COR-L47 (cell line): ENCODE data around the gene SLC22A7.

ENCODE experiments used
- DNase-seq: peaks from one replicate; lab custom pipeline; 2025; lab: John Stamatoyannopoulos, UW

Gene SLC22A7

DNA sequence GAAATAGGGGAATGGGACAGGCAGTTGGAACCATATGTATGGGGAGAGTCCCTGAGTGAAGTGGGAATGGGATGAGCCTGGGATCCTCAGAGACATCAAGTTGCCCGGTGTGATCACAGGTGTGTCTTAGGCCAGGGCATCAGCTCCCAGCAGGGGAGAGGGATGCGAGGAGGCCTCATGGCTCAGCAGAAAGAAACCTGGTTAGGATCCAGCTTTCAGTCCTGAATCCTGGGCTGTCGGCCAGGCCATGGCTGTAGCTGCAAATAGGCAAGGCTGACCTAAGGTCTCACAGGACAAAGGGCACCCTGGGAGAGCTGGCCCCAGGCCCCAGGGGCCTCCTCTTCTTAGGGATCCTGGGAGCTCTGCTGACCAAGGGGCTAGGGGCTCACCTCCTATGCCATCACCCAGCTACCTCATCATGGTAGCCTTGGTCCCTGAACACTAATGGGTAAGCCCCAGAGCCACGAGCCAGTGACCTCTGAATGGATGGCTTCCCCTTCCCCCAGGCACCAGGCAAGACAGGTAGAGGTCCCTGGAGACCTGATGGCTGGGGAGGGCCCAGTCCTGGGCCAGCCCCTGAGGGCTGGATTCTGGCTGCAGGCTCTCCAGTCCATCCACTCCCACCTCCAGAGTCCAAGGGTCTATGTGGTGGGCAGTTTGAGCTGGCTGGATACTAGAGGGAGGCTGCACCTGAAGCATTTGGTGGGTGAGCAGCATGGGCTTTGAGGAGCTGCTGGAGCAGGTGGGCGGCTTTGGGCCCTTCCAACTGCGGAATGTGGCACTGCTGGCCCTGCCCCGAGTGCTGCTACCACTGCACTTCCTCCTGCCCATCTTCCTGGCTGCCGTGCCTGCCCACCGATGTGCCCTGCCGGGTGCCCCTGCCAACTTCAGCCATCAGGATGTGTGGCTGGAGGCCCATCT is at the start of gene SLC22A7:
SLC22A7 (plus strand) TSS at position 617 of the 921 bp plus-strand sequence; CDS start at position 716, 99 bp downstream.
- DNase-seq: no peak

- no peak for DNase-seq
Measured at GRCh38 chr6:43248791-43249190, 49.3 kb upstream of the SLC22A7 start.

DNA sequence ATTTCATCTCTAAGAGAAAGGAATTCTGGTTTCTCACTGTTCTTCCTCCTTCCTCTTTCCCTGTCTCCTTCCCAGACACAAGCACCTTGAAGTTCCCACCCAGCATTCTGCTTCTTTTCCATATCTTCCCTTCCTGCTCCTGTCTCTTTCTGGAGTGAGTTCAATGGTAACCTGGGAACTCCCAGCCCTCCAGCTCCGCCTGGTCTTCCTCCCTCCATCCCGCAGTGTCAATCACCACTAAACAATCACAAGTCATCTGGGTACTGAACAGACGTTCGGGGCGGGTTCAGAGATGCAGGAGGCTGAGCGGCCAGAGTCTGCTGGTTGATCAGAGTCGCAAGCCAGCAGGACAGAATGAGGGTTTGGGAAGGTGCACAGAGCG is 47.1 kb upstream of the SLC22A7 start:
- DNase-seq: no peak

- no peak for DNase-seq
Measured at GRCh38 chr6:43253401-43253800, 44.7 kb upstream of the SLC22A7 start.

GRCh38 chr6:43254138-43254817 is 43.8 kb upstream of the SLC22A7 start:
- no peak for DNase-seq

GRCh38 chr6:43254846-43255245 is 43.2 kb upstream of the SLC22A7 start:
- no peak for DNase-seq

- no peak for DNase-seq
Measured at GRCh38 chr6:43255408-43256054, 42.5 kb upstream of the SLC22A7 start.

- no peak for DNase-seq
Measured at GRCh38 chr6:43256670-43257366, 41.2 kb upstream of the SLC22A7 start.

DNA sequence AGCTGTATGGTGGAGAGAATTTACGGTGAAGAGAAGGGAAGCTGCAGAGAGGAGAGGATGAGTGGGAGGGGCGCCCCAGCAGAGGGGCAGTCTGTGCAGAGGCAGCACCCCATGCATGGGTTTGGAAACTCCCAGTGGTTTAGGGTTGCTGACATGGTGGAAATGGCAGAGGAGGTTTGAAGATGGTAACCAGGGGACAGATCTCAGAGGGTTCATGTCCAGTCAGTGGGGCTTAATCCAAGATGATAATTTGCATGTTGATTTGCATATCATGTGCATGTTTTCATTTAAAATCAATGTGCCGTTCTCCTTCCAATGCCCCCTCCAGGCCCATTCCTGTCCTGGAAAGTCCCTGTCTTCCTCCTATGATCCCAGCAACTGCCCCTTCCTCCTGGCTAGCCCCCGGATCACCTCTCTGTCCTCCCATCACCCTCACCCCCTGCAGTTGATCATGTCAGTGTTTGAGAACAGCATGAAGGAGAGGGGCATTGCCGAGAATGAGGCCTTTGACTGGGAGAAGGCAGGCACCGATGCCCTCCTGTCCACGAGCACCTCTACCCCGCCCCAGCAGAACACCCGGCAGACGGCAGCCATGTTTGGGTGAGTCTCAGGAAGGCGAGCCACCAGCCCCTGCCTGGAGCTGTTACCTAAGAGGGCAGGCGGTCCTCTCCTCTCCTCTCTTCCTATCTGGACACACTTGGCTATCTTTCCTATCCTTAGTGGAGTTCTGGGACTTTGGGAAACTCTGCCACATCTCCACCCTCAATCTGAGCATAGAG is 40.5 kb upstream of the SLC22A7 start:
- DNase-seq: no peak

- DNase-seq: no peak
Measured at GRCh38 chr6:43258180-43258579, 39.9 kb upstream of the SLC22A7 start.

DNA sequence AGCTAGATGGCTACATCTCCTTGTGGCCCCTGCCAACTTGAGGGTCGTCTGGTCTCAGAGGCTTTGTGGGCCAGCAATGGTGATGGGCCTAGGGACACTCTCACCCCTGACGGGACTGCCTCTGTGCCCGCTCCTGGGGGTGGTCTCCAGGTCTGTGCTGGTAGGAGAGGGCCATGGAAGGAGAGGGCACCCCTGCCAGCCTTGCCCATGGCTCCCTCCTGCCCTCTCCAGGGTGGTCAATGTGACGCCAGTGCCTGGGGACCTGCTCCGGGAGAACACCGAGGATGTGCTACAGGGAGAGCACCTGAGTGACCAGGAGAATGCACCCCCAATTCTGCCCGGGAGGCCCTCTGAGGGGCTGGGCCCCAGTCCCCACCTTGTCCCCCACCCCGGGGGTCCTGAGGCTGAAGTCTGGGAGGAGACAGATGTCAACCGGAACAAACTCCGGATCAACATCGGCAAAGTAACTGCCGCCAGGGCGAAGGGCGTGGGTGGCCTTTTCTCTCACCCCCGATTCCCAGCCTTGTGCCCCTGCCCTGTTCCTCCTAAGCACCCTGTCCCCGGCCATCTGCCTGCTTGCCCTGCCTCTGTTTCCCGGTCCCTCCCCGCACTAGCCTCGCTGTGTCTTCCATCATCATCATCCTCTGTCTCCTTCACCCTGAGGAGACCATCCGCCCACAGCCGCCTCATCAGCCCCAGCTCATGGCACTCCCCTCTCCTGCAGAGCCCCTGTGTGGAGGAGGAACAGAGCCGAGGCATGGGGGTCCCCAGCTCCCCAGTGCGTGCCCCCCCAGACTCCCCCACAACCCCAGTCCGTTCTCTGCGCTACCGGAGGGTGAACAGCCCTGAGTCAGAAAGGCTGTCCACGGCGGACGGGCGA is 39.0 kb upstream of the SLC22A7 start:
- DNase-seq: no peak

DNA sequence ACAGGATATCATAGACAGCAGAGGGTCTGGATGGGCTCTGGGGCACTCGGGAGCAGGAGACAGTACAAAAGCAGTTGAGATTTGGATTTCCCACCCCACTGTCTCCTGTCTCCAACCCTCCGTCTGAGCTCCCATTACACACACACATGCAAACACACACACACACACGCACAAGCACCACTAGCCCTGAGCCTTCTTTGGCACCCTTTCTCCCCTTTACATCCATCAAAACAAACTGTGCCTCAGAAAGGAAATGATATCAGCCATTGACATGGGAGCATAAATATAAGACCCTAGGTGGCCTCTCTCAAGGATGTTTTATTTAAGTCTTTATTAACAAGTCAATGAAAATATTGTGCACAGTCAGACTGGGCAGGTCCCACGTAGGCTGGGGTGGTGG is 37.3 kb upstream of the SLC22A7 start:
- DNase-seq: no peak

GRCh38 chr6:43261198-43261597 is 36.9 kb upstream of the SLC22A7 start:
- DNase-seq: no peak

GRCh38 chr6:43262000-43262779 is 35.9 kb upstream of the SLC22A7 start:
- DNase-seq: no peak

GRCh38 chr6:43262780-43263313 is 35.2 kb upstream of the SLC22A7 start:
- DNase-seq: no peak

DNA sequence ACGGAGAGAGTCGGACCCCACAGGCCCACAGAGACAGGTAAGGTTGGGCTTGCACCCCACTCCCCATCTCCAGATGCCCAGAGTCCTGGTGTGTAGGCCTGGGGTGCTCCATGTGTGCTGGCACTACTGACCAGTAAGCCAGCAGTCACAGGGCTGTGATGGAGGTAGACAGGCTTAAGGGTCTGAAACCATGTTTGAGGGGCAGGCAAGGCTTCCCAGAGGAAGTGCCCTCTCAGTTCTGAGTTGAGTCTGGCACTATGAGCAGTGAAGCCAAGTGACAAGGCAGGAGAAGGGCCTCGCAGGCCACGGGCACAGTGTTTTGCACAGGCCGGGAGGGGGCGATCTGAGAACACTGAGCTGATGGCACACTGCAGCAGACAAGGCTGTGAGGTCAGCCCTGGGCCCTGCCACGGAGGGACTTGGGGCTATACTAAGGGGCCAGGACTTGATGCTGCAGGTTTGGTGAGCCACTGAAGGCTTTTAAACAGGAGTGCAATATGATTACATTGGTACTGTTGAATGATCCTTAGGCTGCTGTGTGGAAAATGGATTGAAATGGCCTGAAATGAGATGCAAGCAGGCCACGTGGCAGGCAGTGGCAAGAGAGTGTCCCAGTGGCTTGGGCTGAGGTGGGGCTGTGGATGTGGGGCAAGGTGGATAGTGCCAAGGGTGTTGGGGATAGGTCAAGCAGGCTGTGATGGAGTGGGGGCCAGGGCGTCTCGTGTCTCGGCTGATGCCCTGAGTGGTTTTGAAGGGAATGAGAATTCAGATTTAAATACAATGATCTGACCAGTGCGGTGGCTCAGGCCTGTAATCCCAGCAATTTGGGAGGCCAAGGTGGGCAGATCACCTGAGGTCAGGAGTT is 34.5 kb upstream of the SLC22A7 start:
- DNase-seq: no peak

DNA sequence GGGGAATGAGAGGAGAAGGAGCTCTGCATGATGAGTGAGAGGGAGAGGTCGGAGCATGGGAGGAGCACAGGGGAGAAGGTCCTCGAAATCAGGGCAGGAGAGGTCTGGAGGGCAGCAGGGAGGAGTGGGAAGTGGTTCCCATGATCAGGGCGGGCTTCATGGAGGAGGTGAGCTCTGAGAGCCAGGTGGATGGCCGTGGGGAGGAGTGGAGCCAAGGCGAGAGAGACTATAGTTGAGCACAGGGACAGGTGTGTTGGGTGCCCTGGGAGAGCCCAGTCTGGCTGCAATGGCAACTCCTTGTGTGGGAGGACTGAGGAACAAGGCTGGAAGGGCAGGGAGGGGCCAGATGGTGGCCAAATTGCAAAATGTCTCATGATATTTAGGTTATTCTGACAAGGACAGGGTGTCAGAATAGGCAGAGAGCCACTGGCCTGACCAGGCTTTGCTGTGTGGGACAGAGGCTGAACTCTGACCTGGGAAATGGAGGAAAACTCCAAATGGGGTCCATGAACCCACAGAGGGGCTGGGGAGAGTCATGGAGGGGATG is 33.4 kb upstream of the SLC22A7 start:
- no peak for DNase-seq

DNA sequence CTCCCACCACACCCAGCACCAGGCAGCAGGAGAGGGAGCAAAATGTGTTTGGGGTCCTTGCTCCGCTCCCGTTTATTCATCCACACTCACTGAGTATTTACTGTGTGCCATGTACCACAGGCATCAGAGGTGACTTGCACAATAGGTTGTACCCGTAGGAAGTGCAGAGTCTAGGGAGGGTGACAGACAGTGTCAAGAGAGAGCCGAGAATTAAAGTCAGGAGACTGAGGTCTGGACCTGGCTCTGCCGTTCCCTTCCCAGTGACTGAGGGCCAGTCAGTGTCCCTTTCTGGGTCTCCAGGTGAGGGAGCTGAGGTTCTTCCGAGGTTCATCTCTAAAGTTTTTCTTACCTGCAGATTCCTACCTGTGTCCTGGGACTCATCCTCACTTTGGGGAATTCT is 32.5 kb upstream of the SLC22A7 start:
- no peak for DNase-seq
